Measurements from ENCODE around the gene PRDM16.

- TF ChIP-seq CTCF (conservative IDR thresholded peaks at IDR 0.05; ENCODE audit: low read depth, low read length) (no peak), POLR2A (IDR thresholded peaks at IDR 0.05; ENCODE audit: low read depth, low read length) (no peak), RFX5 (IDR thresholded peaks at IDR 0.05; ENCODE audit: low read depth, low read length) (no peak), SMC3 (IDR thresholded peaks at IDR 0.05; ENCODE audit: low read depth, low read length) (no peak), FOS (IDR thresholded peaks at IDR 0.05; ENCODE audit: low read depth, low read length) (no peak), NFE2L2 (IDR thresholded peaks at IDR 0.05; ENCODE audit: low read depth, low read length) (no peak)
These were observed 18.0 kb downstream of the PRDM16 start for GRCh38 chr1:3087049-3087448.
